Activated T-cell treated with anti-CD3 and anti-CD28 coated beads for 4 hours (primary cell): ENCODE data around the gene DRD4.

ENCODE experiments used
- DNase-seq: peaks from one replicate; pipeline ENCODE4 v3.0.0-alpha.2; 2020

The DRD4 gene

GRCh38 chr11:636511-637332, at the start of gene DRD4:
DRD4 (plus strand) TSS chr11:637269; CDS start chr11:637305, 36 bp downstream.
- DNase-seq: no peak

- DNase-seq: no peak
These were observed 49.5 kb upstream of the DRD4 start for GRCh38 chr11:587546-587945.

GRCh38 chr11:587978-588380, 49.1 kb upstream of the DRD4 start:
- peak; percentile 57 for DNase-seq

GRCh38 chr11:589798-590197, 47.3 kb upstream of the DRD4 start:
- DNase-seq: no peak

GRCh38 chr11:590997-591396, 46.1 kb upstream of the DRD4 start:
- DNase-seq: no peak

- DNase-seq: no peak
These were observed 44.6 kb upstream of the DRD4 start for GRCh38 chr11:592501-592900.

- DNase-seq: no peak
These were observed 44.2 kb upstream of the DRD4 start for GRCh38 chr11:592918-593317.

GRCh38 chr11:593347-593746, 43.7 kb upstream of the DRD4 start:
- DNase-seq: no peak

- DNase-seq: no peak
These were observed 41.7 kb upstream of the DRD4 start for GRCh38 chr11:595400-595799.

GRCh38 chr11:596374-596773, 40.7 kb upstream of the DRD4 start:
- DNase-seq: no peak

GRCh38 chr11:597166-597725, 39.8 kb upstream of the DRD4 start:
- no peak for DNase-seq

- no peak for DNase-seq
These were observed 38.9 kb upstream of the DRD4 start for GRCh38 chr11:598005-598680.

GRCh38 chr11:601573-602245, 35.4 kb upstream of the DRD4 start:
- no peak for DNase-seq

- no peak for DNase-seq
These were observed 33.9 kb upstream of the DRD4 start for GRCh38 chr11:603154-603553.

- DNase-seq: no peak
These were observed 31.6 kb upstream of the DRD4 start for GRCh38 chr11:605286-606129.

- no peak for DNase-seq
These were observed 30.8 kb upstream of the DRD4 start for GRCh38 chr11:606245-606644.

- no peak for DNase-seq
These were observed 29.9 kb upstream of the DRD4 start for GRCh38 chr11:607020-607780.

- DNase-seq: no peak
These were observed 29.0 kb upstream of the DRD4 start for GRCh38 chr11:607971-608659.

- no peak for DNase-seq
These were observed 28.2 kb upstream of the DRD4 start for GRCh38 chr11:608791-609251.

GRCh38 chr11:609341-609811, 27.7 kb upstream of the DRD4 start:
- no peak for DNase-seq
